Stimulated activated naive CD8-positive, alpha-beta T cell treated with anti-CD3 and anti-CD28 coated beads, Interleukin-15, Interleukin-2, amounts not matched to agents 100 ng/mL and 50 ng/mL, for 24 hours (primary cell): ENCODE measurements around the gene CSRNP3.

Source experiments
- H3K27ac Mint-ChIP-seq: one replicate; pipeline ENCODE4 v1.8.0; 2021; ENCODE audit warnings: mild to moderate bottlenecking, mixed read lengths
- H3K27me3 Mint-ChIP-seq: one replicate; pipeline ENCODE4 v1.8.0; 2021; ENCODE audit warnings: mixed read lengths
- H3K36me3 Mint-ChIP-seq: one replicate; pipeline ENCODE4 v1.8.0; 2021; ENCODE audit warnings: low read depth, mixed read lengths
- H3K4me1 Mint-ChIP-seq: one replicate; pipeline ENCODE4 v1.8.0; 2021; ENCODE audit warnings: low read depth, mixed read lengths
- H3K4me3 Mint-ChIP-seq: one replicate; pipeline ENCODE4 v1.8.0; 2021; ENCODE audit warnings: mild to moderate bottlenecking, mixed read lengths
- H3K9me3 Mint-ChIP-seq: one replicate; pipeline ENCODE4 v1.8.0; 2021; ENCODE audit warnings: mixed read lengths

Gene CSRNP3

DNA sequence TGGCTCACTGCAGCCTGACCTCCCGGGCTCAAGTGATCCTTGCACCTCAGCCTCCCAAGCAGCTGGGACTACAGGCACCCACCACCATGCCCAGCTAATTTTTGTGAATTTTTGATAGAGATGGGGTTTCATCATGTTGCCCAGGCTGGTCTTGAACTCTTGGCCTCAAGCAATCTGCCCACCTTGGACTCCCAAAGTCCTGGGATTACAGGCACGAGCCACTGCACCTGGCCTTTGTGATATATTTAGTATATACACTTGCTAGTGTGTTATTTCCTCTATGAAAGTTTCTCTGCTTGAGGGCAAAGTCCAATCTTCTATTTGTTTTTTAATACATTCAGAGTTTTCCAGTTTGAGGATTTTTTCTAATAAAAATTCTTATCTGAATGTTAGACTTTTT, 205.3 kb downstream of the CSRNP3 start:
- Mint-ChIP-seq H3K27ac (no peak overlapping the region), H3K27me3 (no peaks in the 10 kb centered on the region), H3K4me3 (no peak overlapping the region), H3K9me3 (peaks cover 4% of the 10 kb centered on the region), H3K36me3 (no peaks in the 10 kb centered on the region), H3K4me1 (no peaks in the 10 kb centered on the region)

DNA sequence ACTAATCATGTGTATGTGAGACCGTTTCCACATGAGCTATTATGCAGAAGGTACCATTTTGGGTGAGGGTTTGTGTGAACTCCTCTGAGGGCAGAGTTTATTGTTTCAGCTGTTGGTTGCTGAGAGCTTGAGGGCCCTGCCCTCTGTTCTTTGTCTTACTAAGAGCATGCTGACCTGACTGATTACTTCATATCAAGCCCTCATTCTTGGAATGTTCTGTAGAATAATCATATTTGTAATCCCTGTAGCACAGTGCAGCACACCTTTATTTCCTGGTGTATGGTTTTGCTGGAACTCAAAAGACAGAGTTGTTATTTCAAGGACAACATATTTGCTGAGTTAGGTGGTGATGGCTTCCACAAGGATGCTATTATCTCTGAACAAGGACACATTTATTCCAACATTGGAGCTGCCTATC, 206.1 kb downstream of the CSRNP3 start:
- Mint-ChIP-seq H3K4me1 (no peaks in the 10 kb centered on the region), H3K36me3 (no peaks in the 10 kb centered on the region), H3K9me3 (peaks cover 4% of the 10 kb centered on the region), H3K4me3 (no peak overlapping the region), H3K27ac (no peak overlapping the region), H3K27me3 (no peaks in the 10 kb centered on the region)

DNA sequence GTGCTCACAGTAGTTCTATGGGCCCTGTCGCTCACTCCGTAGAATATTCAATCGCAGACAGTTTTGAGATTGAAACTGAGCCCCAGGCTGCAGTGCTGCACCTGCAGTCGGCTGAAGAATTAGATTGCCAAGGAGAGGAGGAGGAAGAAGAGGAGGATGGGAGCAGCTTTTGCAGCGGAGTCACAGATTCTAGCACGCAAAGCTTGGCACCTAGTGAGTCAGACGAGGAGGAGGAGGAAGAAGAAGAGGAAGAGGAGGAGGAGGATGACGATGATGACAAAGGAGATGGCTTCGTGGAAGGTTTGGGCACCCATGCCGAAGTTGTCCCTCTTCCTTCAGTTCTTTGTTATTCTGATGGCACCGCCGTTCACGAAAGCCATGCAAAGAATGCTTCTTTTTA, 209.4 kb downstream of the CSRNP3 start:
- Mint-ChIP-seq H3K27ac (no peak overlapping the region), H3K36me3 (no peaks in the 10 kb centered on the region), H3K27me3 (peaks cover 6% of the 10 kb centered on the region), H3K4me3 (no peak overlapping the region), H3K9me3 (no peaks in the 10 kb centered on the region), H3K4me1 (no peaks in the 10 kb centered on the region)

DNA sequence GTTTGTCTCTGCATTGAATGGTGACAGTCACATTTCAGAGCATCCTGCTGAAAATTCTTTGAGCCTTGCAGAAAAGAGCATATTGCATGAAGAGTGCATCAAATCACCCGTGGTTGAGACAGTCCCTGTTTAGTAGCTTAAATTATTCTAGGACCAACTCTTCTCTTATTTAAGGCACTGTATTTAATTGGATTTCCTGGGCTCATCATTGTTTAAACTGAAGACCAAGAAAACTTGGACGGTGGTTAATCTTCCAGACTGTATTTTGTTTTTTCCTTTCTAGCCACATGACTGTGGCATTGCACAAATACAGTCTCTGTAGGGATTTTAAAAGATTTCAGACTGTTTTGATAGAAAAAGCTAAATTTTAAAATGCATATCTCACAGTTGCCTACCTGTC, 210.1 kb downstream of the CSRNP3 start:
- Mint-ChIP-seq H3K9me3 (no peaks in the 10 kb centered on the region), H3K36me3 (no peaks in the 10 kb centered on the region), H3K4me1 (no peaks in the 10 kb centered on the region), H3K27ac (no peak overlapping the region), H3K4me3 (no peak overlapping the region), H3K27me3 (peaks cover 6% of the 10 kb centered on the region)

DNA sequence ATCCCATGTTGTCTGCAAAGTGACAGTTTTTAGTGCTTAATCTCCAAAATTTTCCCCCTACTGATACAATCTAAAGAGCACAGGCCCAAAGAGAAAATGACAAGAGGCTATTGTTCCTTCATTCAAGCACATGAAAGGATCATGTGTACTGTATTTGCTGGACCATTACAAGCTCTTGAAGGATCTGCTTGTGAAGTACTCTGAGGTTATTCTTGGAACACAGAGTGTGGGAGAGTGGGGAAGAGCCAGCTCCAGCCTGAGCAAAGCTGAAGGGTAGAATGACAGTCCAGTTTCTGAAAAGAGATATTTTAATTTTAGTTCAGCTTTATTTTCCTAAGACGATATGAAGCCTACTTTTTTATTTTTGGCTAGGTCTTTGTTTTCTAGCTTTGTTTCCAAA, 212.3 kb downstream of the CSRNP3 start:
- no peak overlapping the region for H3K4me3 Mint-ChIP-seq
- no peaks in the 10 kb centered on the region for H3K36me3 Mint-ChIP-seq
- H3K27me3 Mint-ChIP-seq, result peaks cover 7% of the 10 kb centered on the region
- H3K9me3 Mint-ChIP-seq, result no peaks in the 10 kb centered on the region
- no peaks in the 10 kb centered on the region for H3K4me1 Mint-ChIP-seq
- H3K27ac Mint-ChIP-seq, result no peak overlapping the region

DNA sequence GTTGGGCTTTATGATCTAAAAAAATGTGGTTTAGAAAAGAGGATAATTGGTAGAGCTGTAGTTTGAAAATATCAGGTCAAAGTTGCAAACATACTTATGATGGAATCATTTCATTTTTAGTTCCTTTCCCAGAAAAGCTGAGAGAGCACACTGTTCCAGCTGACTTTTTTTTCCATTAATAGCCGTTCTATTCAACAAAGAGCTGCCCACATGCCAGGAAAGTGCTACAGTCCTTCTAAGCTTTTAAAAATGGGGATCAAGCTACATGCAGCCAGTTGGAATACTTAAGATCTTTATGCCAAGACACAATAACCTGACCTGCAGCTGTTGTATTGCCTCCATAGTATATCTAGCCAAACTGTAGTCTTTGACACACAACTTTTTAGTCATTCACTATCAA, 213.0 kb downstream of the CSRNP3 start:
- Mint-ChIP-seq H3K4me3 (no peak overlapping the region), H3K27ac (no peak overlapping the region), H3K36me3 (no peaks in the 10 kb centered on the region), H3K27me3 (peaks cover 10% of the 10 kb centered on the region), H3K9me3 (no peaks in the 10 kb centered on the region), H3K4me1 (no peaks in the 10 kb centered on the region)

DNA sequence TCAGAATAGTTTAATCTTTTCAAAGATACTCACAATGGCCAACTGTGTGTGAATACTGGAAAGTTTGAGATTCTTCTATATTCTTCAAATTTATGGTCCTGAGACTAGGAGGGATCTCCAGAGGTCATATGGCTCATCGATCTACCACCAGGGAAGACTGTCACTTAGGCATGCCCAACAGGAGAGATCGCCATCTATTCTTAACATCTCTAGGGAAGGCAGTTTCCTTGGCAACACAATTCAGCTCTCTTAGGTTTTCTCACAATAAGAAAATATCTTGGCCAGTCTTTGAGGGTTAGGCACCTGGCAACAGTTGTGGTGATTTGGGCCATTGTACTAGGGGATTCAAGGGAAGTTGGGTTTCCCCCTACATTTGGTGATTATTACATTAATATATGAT, 217.3 kb downstream of the CSRNP3 start:
- Mint-ChIP-seq H3K4me3 (no peak overlapping the region), H3K27ac (no peak overlapping the region), H3K27me3 (peaks cover 10% of the 10 kb centered on the region), H3K9me3 (no peaks in the 10 kb centered on the region), H3K36me3 (no peaks in the 10 kb centered on the region), H3K4me1 (no peaks in the 10 kb centered on the region)

DNA sequence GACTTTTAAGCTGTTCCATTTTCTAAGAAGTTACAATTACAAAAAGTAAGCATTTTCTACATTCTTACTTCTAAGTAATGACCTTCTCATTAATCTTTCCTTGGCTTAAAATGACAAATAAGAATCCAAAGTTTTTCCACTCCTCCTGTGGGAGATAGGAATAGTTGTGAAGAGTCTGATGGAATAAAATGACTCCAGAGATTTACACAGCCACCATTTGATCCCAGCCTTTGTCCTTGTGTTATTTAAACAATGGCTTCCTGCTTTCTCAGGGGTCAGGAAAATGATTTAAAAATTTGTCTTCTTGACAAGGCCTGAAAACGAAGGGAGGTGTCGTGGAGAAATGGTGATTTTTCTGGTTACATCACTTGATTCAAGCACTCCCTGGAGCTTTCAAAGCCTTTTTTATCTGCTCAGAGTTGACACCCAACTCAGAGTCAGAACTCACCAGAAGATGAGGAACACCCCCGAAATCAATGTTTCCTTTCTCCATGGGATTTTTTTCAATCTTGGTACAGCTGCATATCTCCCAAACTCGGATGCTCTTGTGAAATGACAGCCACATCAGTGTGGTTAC, 218.0 kb downstream of the CSRNP3 start:
- no peak overlapping the region for H3K27ac Mint-ChIP-seq
- no peaks in the 10 kb centered on the region for H3K4me1 Mint-ChIP-seq
- H3K9me3 Mint-ChIP-seq, result no peaks in the 10 kb centered on the region
- H3K4me3 Mint-ChIP-seq, result no peak overlapping the region
- H3K36me3 Mint-ChIP-seq, result no peaks in the 10 kb centered on the region
- H3K27me3 Mint-ChIP-seq, result peaks cover 7% of the 10 kb centered on the region

DNA sequence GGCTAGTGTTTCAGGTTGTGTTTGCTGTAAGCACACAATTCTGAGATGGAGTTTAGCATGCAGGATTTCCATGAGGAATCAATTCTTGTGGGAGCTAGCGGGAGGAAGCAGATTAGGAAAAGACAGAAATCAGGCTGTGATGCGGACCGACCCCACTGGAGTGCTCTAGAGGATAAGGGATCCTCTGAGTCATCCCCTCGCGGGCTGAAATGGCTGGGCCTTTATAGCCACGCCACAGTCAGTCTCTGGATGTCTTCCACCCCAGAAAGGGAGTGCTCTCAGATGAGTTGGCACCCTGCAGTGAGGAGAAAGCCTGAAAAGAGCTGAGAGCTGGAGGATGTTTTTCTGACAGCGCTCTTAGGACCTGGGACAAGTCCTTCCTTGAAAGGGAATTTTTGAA, 222.1 kb downstream of the CSRNP3 start:
- Mint-ChIP-seq H3K27me3 (peaks cover 5% of the 10 kb centered on the region), H3K36me3 (no peaks in the 10 kb centered on the region), H3K4me1 (no peaks in the 10 kb centered on the region), H3K27ac (no peak overlapping the region), H3K9me3 (no peaks in the 10 kb centered on the region), H3K4me3 (no peak overlapping the region)

DNA sequence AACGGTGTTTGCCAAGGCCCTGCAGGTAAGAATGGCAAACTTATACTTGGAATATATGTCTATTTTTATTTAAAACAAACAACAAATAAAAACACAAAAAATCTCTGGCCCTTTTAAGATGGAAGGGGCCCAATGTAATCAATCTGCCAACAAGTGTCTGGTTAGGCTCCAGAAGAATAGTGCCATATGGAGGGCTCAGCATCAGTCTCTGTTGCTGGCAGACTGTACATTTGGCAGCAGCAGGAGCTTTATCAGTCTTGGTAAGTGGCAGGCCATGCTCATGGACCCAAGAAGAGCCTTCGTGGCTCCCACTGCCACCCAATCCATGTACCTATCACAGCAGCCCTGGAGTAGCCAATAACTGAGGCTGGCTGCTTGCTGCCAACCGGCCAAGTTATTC, 223.4 kb downstream of the CSRNP3 start:
- no peak overlapping the region for H3K27ac Mint-ChIP-seq
- no peaks in the 10 kb centered on the region for H3K9me3 Mint-ChIP-seq
- H3K36me3 Mint-ChIP-seq, result no peaks in the 10 kb centered on the region
- no peaks in the 10 kb centered on the region for H3K4me1 Mint-ChIP-seq
- H3K4me3 Mint-ChIP-seq, result no peak overlapping the region
- H3K27me3 Mint-ChIP-seq, result peaks cover 5% of the 10 kb centered on the region

DNA sequence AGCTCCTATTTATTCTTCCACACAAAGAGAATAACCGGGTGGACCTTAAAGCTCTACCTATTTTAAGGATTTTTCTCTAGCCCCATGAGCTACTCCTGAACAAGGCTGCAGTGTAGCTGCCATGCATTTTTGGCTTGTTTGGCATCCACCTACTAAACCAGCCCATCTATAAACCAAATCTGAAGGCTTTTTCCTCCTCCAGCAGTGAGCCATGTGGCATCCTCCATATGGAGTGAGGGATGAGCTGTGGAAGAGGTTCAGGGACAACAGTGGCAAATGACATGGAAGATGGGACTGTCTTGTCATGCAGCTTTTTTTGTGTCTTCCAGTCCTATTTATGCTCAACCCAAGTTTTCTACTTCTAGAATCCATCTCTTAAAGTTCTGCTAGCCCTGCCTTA, 224.3 kb downstream of the CSRNP3 start:
- H3K4me3 Mint-ChIP-seq, result no peak overlapping the region
- H3K27ac Mint-ChIP-seq, result no peak overlapping the region
- H3K9me3 Mint-ChIP-seq, result no peaks in the 10 kb centered on the region
- no peaks in the 10 kb centered on the region for H3K4me1 Mint-ChIP-seq
- H3K27me3 Mint-ChIP-seq, result peaks cover 5% of the 10 kb centered on the region
- no peaks in the 10 kb centered on the region for H3K36me3 Mint-ChIP-seq

DNA sequence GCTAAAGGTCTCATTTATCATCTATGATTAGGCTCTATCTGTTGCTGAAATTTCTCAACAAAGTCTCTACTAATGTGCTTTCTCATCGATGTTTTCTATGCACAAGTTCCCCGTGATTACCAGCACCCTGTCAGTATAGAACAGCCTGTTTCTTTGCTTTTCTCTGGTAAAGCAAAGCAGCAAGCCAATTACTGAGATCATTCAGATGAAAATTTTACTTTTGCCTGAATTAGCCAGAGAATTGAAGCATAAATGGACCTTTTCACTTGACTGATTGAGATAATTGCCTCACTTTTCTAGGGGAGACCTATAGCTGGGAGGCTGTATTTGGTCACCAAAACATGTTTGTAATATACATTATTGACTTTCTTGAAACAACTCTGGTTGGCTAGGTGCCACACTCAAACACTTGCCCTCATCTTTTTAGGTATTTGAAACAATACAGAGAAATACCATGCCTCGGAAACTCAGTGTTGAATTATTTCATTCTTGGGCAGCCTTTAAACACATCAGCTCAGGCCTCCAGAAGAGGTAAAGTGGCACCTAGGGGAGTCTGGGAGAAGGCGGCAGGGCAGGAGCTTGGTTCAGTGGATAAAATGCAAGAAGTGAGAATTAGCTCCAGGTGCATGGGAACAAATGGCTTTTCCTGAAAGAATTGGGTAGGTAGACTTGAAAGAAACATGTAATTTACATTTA, 228.4 kb downstream of the CSRNP3 start:
- Mint-ChIP-seq H3K9me3 (no peaks in the 10 kb centered on the region), H3K36me3 (no peaks in the 10 kb centered on the region), H3K4me3 (no peak overlapping the region), H3K27me3 (peaks cover 5% of the 10 kb centered on the region), H3K4me1 (no peaks in the 10 kb centered on the region), H3K27ac (no peak overlapping the region)

DNA sequence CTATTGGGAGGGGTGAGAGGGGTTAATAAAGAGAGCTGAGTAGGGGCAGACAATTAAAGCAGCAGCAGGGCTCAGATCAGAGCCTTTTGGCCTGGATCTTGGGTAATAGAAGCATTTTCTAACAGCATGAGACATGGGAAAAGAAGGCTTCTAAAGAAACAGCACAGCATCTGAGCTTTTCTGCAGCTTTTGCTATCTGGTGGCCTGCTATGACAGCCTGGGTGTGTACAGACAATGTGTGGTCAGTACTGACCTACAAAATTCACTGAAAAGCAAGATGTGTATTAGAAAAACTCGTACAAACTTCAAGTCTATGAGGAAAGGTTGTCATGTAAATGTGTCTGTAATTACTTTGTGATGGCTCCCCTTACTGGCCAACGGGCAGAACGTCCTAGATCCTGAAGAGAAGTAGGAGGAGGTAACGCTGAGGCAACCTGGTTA, 229.0 kb downstream of the CSRNP3 start:
- Mint-ChIP-seq H3K27ac (no peak overlapping the region), H3K4me3 (no peak overlapping the region), H3K36me3 (no peaks in the 10 kb centered on the region), H3K4me1 (no peaks in the 10 kb centered on the region), H3K9me3 (no peaks in the 10 kb centered on the region), H3K27me3 (peaks cover 5% of the 10 kb centered on the region)

DNA sequence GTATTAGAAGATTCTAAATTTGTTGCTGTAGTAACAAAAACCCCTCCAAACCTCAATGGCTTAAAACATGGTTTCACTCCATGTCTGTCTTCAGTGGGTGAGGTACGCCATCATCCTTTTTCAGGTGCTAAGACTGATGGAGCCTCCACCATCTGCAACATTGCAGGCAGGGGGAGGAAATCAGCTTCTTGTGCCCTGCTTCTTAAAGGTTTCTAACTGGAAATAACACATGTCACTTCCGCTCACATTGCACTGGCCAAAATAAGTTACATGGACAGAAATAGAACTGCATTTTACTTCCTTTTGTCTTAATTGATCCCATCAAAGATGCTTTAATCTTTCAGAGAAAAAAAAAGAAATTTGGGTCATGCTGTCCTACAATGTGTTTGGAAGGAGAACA, 230.4 kb downstream of the CSRNP3 start:
- Mint-ChIP-seq H3K27me3 (peaks cover 5% of the 10 kb centered on the region), H3K36me3 (no peaks in the 10 kb centered on the region), H3K4me3 (no peak overlapping the region), H3K27ac (no peak overlapping the region), H3K4me1 (no peaks in the 10 kb centered on the region), H3K9me3 (no peaks in the 10 kb centered on the region)

DNA sequence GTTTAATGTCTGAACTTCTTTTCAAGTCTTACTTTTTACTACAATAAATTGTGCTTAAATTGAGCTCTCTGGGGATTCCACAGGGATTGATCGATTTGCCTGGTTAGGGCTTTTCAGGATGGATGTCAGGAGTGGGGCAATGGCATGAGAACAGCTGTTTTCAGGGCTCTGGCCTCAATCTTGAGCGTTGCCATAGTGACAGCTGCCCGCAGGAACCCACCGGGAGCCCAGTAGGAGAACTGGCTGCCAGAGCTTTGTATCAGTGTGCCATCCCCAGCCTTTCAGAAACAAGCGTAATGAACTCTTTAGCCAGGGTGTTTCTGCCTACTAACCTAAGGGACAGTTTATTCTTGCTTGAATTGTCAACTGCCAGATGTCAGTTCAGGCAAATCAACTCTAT, 231.0 kb downstream of the CSRNP3 start:
- Mint-ChIP-seq H3K9me3 (no peaks in the 10 kb centered on the region), H3K27ac (no peak overlapping the region), H3K27me3 (peaks cover 5% of the 10 kb centered on the region), H3K36me3 (no peaks in the 10 kb centered on the region), H3K4me1 (no peaks in the 10 kb centered on the region), H3K4me3 (no peak overlapping the region)

DNA sequence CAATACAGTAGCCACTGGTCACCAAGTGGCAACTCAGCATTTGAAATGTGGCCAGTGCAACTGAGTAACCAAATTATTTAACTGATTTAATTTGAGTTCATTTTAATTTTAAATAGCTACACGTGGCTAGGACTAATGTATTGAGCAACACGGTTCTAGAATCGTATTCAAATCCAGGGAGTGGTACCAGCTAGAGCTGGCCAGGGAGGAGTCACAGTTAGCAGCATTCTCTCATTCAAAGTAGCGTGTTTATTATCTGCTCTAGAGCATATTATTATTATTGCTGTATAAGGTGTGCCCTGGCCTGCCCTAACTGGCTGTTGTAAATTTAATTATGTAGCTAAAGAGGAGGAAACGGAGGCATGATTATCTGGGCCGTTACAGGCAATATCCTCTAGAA, 231.6 kb downstream of the CSRNP3 start:
- Mint-ChIP-seq H3K4me1 (no peaks in the 10 kb centered on the region), H3K4me3 (no peak overlapping the region), H3K9me3 (no peaks in the 10 kb centered on the region), H3K27ac (no peak overlapping the region), H3K27me3 (peaks cover 5% of the 10 kb centered on the region), H3K36me3 (no peaks in the 10 kb centered on the region)
